ENCODE measurements around the gene CPEB4. TPM values are rescaled to one million over a fixed set of nuclear protein-coding genes. Genes with fewer than 3 reads are reported as not detected.

Gene CPEB4
- total and polyA plus RNA-seq, 2 donors (not counting 1 experiment from before 2014, with no cell fraction given): 8.4 to 26.0 TPM

DNA sequence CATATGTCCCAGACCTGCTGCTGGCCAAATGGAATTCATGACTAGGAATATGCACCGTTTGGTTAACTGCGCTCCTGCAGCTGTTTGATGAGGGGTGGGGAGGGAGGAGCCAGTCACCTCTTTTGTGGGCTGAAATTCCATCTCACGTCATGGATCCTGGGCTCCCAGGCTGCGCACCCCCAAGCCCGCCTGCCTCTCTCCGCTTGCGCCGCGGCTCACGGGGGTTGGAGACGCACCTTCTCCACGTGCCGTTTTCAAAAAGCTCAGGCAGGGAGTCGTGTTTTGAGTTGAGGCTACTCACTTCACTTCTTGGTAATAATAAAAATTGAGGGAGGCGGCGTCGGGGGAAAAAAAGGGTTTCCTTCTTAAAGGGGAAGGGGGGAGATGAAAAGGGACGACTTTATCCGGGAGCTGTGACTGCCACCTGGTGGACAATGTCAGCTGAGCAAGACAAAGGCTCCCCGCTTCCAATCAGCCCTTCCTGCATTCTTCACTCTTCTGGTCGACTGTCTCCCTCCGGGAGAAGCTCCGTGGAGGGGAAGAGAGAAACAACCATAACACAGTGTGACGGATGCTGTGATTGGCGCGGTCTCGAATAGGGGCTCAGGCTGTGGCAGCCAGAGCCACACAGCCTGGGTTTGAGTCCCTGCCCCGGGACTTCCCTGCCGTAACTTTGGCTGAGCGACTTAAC lies 84.9 kb downstream of the CPEB4 start:
- DNase-seq: peak; percentile 87
- Mint-ChIP-seq H3K27ac (no peak overlapping the region), H3K4me1 (peaks cover 11% of the 10 kb centered on the region), H3K4me3 (peak overlapping the region; percentile 85), H3K27me3 (peaks cover 27% of the 10 kb centered on the region), H3K9me3 (ENCODE audit: insufficient read depth) (no peaks in the 10 kb centered on the region)
- no peaks in the 10 kb centered on the region for H3K36me3 ChIP-seq (replicated peaks in 1 of 2; ENCODE audit: control extremely low read depth in 1 of 2, control insufficient read depth in 1 of 2, extremely low read depth in 1 of 2, insufficient read depth in 2 of 2, low read length in 1 of 2)
- peak overlapping the region; percentile 87 for H2AFZ ChIP-seq (ENCODE audit: insufficient read depth, low read depth, low read length, poor library complexity, severe bottlenecking)
- peaks cover 13 to 14% of the 10 kb centered on the region in 2 donors for H3K4me1 ChIP-seq (ENCODE audit: control insufficient read depth in 2 of 2, insufficient read depth in 2 of 2, low read length in 2 of 2)
- peak overlapping the region in 4 of 5 experiments; percentile 14 to 50 (median 40) for H3K4me3 ChIP-seq (ENCODE audit: control extremely low read depth in 1 of 5, extremely low read depth in 1 of 5, insufficient read depth in 1 of 5, low read depth in 2 of 5, low read length in 4 of 5)
- peaks cover 0 to 7% (median 3%) of the 10 kb centered on the region in 4 experiments for H3K27me3 ChIP-seq (replicated peaks in 1 of 4; ENCODE audit: control extremely low read depth in 1 of 4, control insufficient read depth in 3 of 4, insufficient read depth in 4 of 4, low read length in 3 of 4)
- no peaks in the 10 kb centered on the region for H3K79me2 ChIP-seq (ENCODE audit: control insufficient read depth, insufficient read depth, low read length)
- intact Hi-C loops (cut with micrococcal nuclease): loop anchor here (1.0 to 5.0 kb wide), 4 partner anchors 56 to 354 kb away; no protein-coding TSS in a partner anchor
- H3K27ac ChIP-seq (ENCODE audit: low read length in 2 of 2): no peak overlapping the region
- CTCF ChIA-PET: interaction anchor here (0.8 to 6.0 kb wide), 30 partner anchors 8 to 678 kb away, joined by 3 to 201 read pairs (median 4); partner anchors contain the start of gene BOD1
- H4K20me1 ChIP-seq (ENCODE audit: control insufficient read depth, insufficient read depth, low read length, poor library complexity, severe bottlenecking): no peaks in the 10 kb centered on the region
- H3K4me2 ChIP-seq (replicated peaks; ENCODE audit: low read depth, low read length, poor library complexity, severe bottlenecking): peak overlapping the region; percentile 81
- peak; percentile 85 for ATAC-seq (ENCODE audit: low read depth)
- H3K9me3 ChIP-seq (ENCODE audit: control extremely low read depth in 1 of 3, control insufficient read depth in 2 of 3, insufficient read depth in 1 of 3, low read length in 2 of 3): peaks cover 0 to 5% (median 0%) of the 10 kb centered on the region in 3 donors
- WGBS (ENCODE audit: insufficient coverage): 10% methylated on average over 23 of the region's 30 CpGs
- peak overlapping the region; percentile 57 for H3K9ac ChIP-seq (ENCODE audit: low read length)
- POLR2A ChIA-PET: interaction anchor here (0.7 kb wide), 1 partner anchor 357 kb away, joined by 3 read pairs; no protein-coding TSS in a partner anchor
- no peak for TF ChIP-seq EZH2 (IDR thresholded peaks at IDR 0.05; ENCODE audit: borderline replicate concordance, insufficient read depth, low read depth, low read length, poor library complexity, severe bottlenecking)
- TF ChIP-seq, protein P1, sequence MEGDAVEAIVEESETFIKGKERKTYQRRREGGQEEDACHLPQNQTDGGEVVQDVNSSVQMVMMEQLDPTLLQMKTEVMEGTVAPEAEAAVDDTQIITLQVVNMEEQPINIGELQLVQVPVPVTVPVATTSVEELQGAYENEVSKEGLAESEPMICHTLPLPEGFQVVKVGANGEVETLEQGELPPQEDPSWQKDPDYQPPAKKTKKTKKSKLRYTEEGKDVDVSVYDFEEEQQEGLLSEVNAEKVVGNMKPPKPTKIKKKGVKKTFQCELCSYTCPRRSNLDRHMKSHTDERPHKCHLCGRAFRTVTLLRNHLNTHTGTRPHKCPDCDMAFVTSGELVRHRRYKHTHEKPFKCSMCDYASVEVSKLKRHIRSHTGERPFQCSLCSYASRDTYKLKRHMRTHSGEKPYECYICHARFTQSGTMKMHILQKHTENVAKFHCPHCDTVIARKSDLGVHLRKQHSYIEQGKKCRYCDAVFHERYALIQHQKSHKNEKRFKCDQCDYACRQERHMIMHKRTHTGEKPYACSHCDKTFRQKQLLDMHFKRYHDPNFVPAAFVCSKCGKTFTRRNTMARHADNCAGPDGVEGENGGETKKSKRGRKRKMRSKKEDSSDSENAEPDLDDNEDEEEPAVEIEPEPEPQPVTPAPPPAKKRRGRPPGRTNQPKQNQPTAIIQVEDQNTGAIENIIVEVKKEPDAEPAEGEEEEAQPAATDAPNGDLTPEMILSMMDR (IDR thresholded peaks at IDR 0.05): peak; percentile 87

DNA sequence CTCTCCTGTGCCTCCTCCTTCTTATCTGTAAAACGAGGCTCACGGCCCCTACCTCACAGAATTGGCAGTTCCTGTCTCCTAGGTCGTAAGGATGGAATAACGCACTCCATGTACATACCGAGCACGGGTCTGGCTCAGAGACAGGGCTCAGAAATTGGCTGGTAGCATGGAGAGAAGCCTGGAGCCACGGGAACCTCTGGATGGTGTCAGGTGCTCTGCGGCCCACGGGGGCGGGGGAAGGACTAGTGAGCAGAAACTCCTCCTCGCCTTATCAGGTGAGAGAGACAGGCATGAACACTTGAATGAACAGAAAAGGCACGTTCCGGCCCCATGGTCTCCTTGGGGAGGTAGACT lies 85.4 kb downstream of the CPEB4 start:
- Histone ChIP-seq H3K27me3 (replicated peaks in 1 of 4; ENCODE audit: control extremely low read depth in 1 of 4, control insufficient read depth in 3 of 4, insufficient read depth in 4 of 4, low read length in 3 of 4) (peaks cover 0 to 7% (median 3%) of the 10 kb centered on the region in 4 experiments), H3K4me1 (ENCODE audit: control insufficient read depth in 2 of 2, insufficient read depth in 2 of 2, low read length in 2 of 2) (peaks cover 13 to 14% of the 10 kb centered on the region in 2 donors), H3K4me3 (ENCODE audit: control extremely low read depth in 1 of 5, extremely low read depth in 1 of 5, insufficient read depth in 1 of 5, low read depth in 2 of 5, low read length in 4 of 5) (peak overlapping the region in 4 of 5 experiments; percentile 14 to 50 (median 40)), H3K9me3 (ENCODE audit: control extremely low read depth in 1 of 3, control insufficient read depth in 2 of 3, insufficient read depth in 1 of 3, low read length in 2 of 3) (peaks cover 0 to 5% (median 0%) of the 10 kb centered on the region in 3 donors), H3K9ac (ENCODE audit: low read length) (peak overlapping the region; percentile 57), H3K27ac (ENCODE audit: low read length in 2 of 2) (no peak overlapping the region), H3K36me3 (replicated peaks in 1 of 2; ENCODE audit: control extremely low read depth in 1 of 2, control insufficient read depth in 1 of 2, extremely low read depth in 1 of 2, insufficient read depth in 2 of 2, low read length in 1 of 2) (no peaks in the 10 kb centered on the region), H2AFZ (ENCODE audit: insufficient read depth, low read depth, low read length, poor library complexity, severe bottlenecking) (peak overlapping the region; percentile 87), H3K79me2 (ENCODE audit: control insufficient read depth, insufficient read depth, low read length) (no peaks in the 10 kb centered on the region), H3K4me2 (replicated peaks; ENCODE audit: low read depth, low read length, poor library complexity, severe bottlenecking) (peak overlapping the region; percentile 81), H4K20me1 (ENCODE audit: control insufficient read depth, insufficient read depth, low read length, poor library complexity, severe bottlenecking) (no peaks in the 10 kb centered on the region)
- Mint-ChIP-seq H3K4me3 (peak overlapping the region; percentile 85), H3K4me1 (peaks cover 11% of the 10 kb centered on the region), H3K9me3 (ENCODE audit: insufficient read depth) (no peaks in the 10 kb centered on the region), H3K27me3 (peaks cover 31% of the 10 kb centered on the region), H3K27ac (no peak overlapping the region)
- intact Hi-C loops (cut with micrococcal nuclease): loop anchor here (1.0 to 5.0 kb wide), 4 partner anchors 56 to 354 kb away; no protein-coding TSS in a partner anchor
- ATAC-seq (ENCODE audit: low read depth) (peak; percentile 16), DNase-seq (no peak)
- ChIA-PET POLR2A (interaction anchor here (0.7 kb wide), 1 partner anchor 358 kb away, joined by 3 read pairs; no protein-coding TSS in a partner anchor), CTCF (interaction anchor here (0.9 to 6.0 kb wide), 28 partner anchors 11 to 679 kb away, joined by 3 to 201 read pairs (median 4); partner anchors contain the start of gene BOD1)
- WGBS (ENCODE audit: insufficient coverage): 19% methylated on average over 11 of the region's 13 CpGs
- TF ChIP-seq EZH2 (IDR thresholded peaks at IDR 0.05; ENCODE audit: borderline replicate concordance, insufficient read depth, low read depth, low read length, poor library complexity, severe bottlenecking): no peak
- TF ChIP-seq, protein P1 (IDR thresholded peaks at IDR 0.05): no peak

Data from B cell (primary cell).